Skin of body (tissue), 2 donors: ENCODE results near the gene FXYD1. TPM values are rescaled to one million over a fixed set of nuclear protein-coding genes. Genes with fewer than 3 reads are reported as not detected.
"Not testable (repeated sequence)": the region's sequence is repeated elsewhere in the genome, so short reads cannot be mapped to it uniquely, and the experiment has no call there.

Source experiments
- DNase-seq: peaks from one replicate; lab custom pipeline; 2025; lab: John Stamatoyannopoulos, UW
- total RNA-seq: library from RNA; depleted of rRNA; stranded (reverse); fragments of >200 nt; gene quantifications from one replicate; pipeline ENCODE4 v1.2.3, GENCODE V29; 2014

FXYD1 gene
- total RNA-seq, 1 donor from 2014 or later: 17.4 TPM

- DNase-seq: no peak
Observed at GRCh38 chr19:35141837-35142605, 3.4 kb downstream of the FXYD1 start.

DNA sequence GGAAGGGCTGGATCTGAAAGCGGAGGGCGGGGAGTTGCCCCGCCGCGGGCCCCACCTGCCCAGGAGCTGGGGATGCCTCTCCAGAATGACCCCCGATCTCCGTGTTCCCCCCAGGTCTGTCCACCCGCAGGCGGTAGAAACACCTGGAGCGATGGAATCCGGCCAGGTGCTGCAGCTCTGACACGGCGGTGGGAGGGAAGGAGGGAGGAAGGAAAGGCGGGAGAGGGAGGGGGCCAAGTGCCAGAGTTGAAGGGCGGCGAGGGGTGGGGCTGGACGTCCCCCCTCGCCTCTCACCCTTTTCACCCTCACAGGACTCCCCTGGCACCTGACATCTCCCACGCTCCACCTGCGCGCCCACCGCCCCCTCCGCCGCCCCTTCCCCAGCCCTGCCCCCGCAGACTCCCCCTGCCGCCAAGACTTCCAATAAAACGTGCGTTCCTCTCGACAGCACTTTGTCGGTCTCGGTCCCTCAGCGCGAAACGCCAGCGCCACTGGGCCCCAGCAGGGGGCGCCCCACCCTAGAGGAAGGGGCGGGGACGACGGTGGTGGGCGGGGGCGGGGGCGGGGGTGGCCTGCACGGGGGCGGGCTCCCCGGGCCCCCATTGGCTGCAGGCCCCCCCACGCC, 4.1 kb downstream of the FXYD1 start:
- no peak for DNase-seq

- DNase-seq: no peak
Observed at GRCh38 chr19:35143231-35143715, 4.6 kb downstream of the FXYD1 start, which contains the start of gene FXYD7. TSS of gene FXYD7 (plus strand) at chr19:35143255. CDS start at chr19:35143334, 79 bp downstream.

DNA sequence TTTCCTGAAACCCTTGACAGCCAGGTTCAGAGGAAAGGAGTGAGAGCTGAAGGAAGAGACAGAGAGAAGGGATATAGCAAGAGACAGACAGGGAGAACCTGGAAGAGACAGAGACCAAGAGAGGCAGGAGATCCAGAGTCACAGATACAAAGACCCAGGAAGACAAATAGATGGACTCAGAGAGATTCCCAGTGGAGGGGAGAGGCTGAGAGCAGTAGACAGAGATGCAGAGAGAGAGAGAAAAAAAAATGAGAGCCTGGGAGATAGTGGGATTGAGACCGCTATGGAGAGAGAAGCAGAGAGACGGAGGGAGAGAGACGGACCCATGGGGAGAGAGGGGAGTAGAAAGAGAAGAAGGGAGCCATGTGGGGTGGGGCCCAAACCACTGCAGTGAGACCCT, 5.2 kb downstream of the FXYD1 start:
- DNase-seq: no peak

DNA sequence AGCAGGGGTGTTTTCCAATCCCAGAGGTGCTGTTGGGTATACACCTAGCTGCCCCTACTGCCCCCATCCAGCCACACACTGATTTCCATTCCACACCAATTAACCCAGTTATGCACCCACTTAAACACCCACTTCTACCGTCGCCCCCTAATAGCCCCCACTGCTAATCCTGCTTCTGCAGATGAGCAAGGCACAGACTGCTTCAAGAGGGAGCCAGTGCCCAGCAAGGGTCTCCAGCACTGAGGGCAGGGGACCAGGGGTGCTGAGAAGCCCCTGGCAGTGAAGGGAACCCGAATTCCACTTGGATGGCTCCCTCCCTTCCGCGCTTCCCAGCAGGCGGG, 5.6 kb downstream of the FXYD1 start:
- no peak for DNase-seq

GRCh38 chr19:35144600-35145436, 6.2 kb downstream of the FXYD1 start:
- DNase-seq: no peak

DNA sequence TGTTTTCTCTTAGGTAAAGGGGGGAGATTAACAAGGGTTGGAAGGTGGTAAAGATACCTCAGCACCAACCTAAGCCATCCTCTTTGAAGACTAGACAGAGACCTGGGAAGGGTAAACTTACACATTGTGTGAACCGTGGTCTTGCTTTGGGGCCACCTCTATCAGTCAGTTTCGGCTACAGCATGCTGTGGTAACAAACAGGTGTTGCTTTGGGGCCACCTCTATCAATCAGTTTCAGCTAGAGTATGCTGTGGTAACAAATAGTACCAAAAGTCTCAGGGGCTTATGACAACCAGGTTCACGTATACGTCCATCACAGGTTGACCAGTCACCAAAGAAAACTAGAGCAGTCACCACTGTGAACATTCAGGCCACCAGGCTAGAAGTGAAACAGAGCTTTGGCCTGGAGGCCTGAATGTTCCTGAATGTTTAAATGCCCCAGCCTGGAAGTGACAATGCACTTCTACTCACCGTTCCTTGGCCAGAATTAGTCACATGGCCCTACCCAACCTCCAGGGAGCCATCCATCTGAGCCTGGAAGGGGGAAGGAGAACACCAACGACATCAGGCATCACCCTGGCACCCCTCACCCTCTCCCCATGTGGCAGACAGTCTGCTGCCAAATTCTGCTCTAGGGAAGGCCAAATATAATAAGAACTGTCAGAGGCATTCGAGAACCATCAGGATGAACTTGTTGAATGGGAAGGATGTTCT, 8.3 kb downstream of the FXYD1 start:
- DNase-seq: no peak

- DNase-seq: no peak
Observed at GRCh38 chr19:35149463-35149862, 10.8 kb downstream of the FXYD1 start.

GRCh38 chr19:35150445-35150844, 11.8 kb downstream of the FXYD1 start:
- DNase-seq: no peak

DNA sequence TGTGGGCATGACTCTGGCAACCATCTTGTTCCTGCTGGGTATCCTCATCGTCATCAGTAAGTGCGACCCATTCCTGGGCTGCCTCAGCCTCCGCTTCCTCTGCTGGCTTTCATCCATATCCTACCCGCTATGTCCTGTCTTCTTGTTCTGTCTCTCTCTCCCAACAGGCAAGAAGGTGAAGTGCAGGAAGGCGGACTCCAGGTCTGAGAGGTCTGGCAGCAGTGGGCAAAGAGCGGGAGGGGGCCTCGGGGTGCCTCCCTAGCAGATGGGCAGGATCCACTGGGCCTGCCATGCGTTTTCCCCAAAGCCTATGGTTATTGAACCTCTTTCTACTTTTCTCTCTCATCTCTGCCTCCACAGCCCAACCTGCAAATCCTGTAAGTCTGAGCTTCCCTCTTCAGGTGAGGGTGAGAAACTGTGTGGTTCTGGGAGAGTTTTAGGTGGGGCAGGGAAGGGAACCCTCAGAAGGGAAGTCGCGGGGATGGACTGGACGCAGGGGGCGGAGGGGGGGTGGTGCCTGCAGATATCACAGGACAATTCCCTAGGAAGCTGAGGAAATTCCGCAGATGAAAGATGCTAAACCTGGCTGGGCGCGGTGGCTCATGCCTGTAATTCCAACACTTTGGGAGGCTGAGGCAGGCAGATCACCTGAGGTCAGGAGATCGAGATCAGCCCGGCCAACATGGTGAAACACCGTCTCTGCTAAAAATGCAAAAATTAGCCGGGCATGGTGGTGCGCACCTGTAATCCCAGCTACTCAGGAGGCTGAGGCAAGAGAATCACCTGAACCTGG, 12.8 kb downstream of the FXYD1 start:
- no peak for DNase-seq

DNA sequence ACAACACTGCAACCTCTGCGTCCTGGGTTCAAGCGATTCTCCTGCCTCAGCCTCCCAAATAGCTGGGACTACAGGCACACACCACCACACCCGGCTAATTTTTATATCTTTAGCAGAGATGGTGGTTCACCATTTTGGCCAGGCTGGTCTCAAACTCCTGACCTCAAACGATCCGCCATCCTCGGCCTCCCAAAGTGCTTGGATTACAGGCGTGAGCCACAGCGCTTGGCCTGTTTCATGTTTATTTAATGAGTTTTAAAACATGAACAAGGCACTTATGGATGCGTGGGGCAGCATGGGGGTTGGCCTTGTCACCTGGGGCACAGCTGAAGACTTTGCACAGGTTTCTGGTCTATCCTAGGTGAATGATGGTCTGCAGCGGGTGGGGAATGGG, 14.5 kb downstream of the FXYD1 start:
- not testable (repeated sequence) for DNase-seq

DNA sequence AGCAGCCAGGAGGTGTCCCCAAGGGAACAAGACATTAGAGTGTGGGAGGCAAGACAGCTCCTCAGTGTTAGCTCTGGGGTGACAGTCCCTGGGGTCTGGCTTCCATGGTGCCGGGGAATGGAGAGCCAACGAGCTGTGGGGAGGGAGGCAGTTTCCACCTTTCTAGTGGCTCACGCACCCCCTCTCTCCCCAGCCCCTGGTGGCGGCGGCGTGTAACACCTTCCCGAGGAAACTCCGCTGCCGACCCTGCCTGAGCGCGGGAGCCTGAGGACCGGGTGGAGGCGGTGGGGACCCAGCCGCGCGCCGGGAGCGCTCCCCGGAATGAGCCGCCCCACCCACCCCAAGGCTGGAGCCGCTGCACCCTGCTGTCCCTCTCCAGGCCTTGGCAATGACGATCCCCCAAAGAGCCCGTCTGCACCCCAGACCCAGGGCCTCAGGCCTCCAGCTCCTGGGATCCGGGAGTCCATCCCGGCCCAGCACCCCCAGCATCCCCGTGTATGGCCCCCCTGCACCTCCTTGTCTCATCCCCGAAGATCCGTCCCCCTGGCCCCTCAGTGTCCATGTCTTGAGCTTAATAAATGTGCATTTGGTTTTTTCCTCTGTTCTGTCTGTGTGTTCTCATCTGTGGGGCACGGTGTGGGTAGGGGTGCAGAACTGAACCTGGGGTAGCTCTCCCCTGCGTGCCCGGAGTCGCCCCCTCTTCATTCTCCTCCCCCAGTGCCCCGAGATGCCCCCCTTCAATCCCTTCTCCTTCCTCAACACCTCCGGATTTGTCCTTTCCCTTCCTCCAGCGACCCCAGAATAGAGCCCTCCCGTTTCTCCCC, 15.3 kb downstream of the FXYD1 start:
- no peak for DNase-seq

- DNase-seq: no peak
Observed at GRCh38 chr19:35154525-35155406, 16.1 kb downstream of the FXYD1 start, which contains the start of gene FXYD5. TSS of gene FXYD5 (plus strand) at chr19:35154735. CDS start at chr19:35155551, 816 bp downstream.

GRCh38 chr19:35155441-35155840, 16.8 kb downstream of the FXYD1 start:
- DNase-seq: no peak

DNA sequence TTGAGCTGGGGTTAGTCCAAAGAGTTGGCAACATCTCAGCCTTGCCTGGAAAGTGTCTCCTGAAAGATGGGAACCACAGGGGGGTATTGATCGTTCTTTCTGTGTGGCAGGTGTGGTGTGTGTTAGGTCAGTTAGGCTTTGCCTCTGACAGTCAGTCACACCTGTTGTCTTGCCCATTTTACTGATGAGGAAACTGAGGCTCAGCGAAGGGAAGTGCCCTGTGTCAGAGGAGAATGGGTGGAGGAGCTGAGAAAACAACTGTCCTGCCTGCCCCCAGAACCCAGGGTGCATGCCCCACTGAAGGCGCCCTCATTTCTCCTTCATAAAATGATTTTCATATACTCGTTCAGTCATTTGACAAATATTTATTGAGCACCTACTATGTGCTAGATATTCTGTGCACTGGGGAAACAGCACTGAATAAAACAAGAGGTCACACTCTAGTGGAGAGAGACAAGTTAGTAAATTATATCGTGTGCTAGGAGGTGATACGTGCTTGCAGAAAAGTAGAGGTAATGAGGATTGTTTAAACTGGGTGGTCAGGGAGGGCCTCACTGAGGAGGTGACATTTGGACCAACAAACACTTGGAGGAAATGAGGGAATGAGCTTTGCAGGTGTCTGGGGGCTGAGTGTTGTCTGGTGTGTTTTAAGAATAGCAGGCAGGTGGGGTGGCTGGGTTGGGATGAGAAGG, 17.5 kb downstream of the FXYD1 start:
- DNase-seq: no peak

GRCh38 chr19:35156673-35157014, 18.0 kb downstream of the FXYD1 start:
- no peak for DNase-seq

DNA sequence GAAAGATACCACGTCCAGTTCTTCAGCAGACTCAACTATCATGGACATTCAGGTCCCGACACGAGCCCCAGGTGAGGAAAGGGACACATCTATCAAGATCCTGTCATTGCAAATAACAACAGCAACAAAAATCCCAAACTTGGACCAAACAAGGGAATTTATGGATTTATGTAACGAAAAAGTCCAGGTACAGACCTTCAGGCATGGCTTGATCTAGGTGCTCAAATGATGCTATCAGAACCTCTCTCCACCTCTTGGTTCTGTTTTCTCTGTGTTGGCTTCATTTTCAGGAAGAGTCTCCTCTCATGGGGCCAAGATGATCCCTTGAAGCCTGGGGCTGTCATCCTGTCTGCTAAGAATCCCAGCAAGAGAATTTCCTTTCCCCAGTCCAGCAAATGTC, 18.8 kb downstream of the FXYD1 start:
- no peak for DNase-seq

GRCh38 chr19:35159606-35160005, 21.0 kb downstream of the FXYD1 start:
- no peak for DNase-seq
